ENCODE data around the gene C12orf42.

The C12orf42 gene

GRCh38 chr12:103495469-103496456 is at the start of gene C12orf42:
C12orf42 (minus strand) TSS chr12:103495968; CDS start chr12:103478426, 17,542 bp downstream.
- DNase-seq (ENCODE audit: low read depth in 1 of 2, low spot score in 1 of 2), result peak; percentile 12 to 45

- DNase-seq (ENCODE audit: low read depth in 1 of 2, low spot score in 1 of 2), result no peak
Observed at GRCh38 chr12:103542078-103542477, 46.3 kb upstream of the C12orf42 start.

- no peak for DNase-seq (ENCODE audit: low read depth in 1 of 2, low spot score in 1 of 2)
Observed at GRCh38 chr12:103540319-103540718, 44.6 kb upstream of the C12orf42 start.

GRCh38 chr12:103538397-103538796 is 42.6 kb upstream of the C12orf42 start:
- no peak for DNase-seq (ENCODE audit: low read depth in 1 of 2, low spot score in 1 of 2)

GRCh38 chr12:103530307-103531066 is 34.7 kb upstream of the C12orf42 start:
- DNase-seq (ENCODE audit: low read depth in 1 of 2, low spot score in 1 of 2), result no peak

GRCh38 chr12:103529306-103529705 is 33.5 kb upstream of the C12orf42 start:
- DNase-seq (ENCODE audit: low read depth in 1 of 2, low spot score in 1 of 2), result no peak

GRCh38 chr12:103524238-103524875 is 28.6 kb upstream of the C12orf42 start:
- no peak for DNase-seq (ENCODE audit: low read depth in 1 of 2, low spot score in 1 of 2)

- no peak for DNase-seq (ENCODE audit: low read depth in 1 of 2, low spot score in 1 of 2)
Observed at GRCh38 chr12:103523771-103524170, 28.0 kb upstream of the C12orf42 start.

GRCh38 chr12:103520686-103521215 is 25.0 kb upstream of the C12orf42 start:
- no peak for DNase-seq (ENCODE audit: low read depth in 1 of 2, low spot score in 1 of 2)

GRCh38 chr12:103519632-103520031 is 23.9 kb upstream of the C12orf42 start:
- DNase-seq (ENCODE audit: low read depth in 1 of 2, low spot score in 1 of 2), result no peak

GRCh38 chr12:103518899-103519298 is 23.1 kb upstream of the C12orf42 start:
- no peak for DNase-seq (ENCODE audit: low read depth in 1 of 2, low spot score in 1 of 2)

- no peak for DNase-seq (ENCODE audit: low read depth in 1 of 2, low spot score in 1 of 2)
Observed at GRCh38 chr12:103517161-103517560, 21.4 kb upstream of the C12orf42 start.

GRCh38 chr12:103515341-103515740 is 19.6 kb upstream of the C12orf42 start:
- DNase-seq (ENCODE audit: low read depth in 1 of 2, low spot score in 1 of 2), result no peak

GRCh38 chr12:103513875-103514274 is 18.1 kb upstream of the C12orf42 start:
- DNase-seq (ENCODE audit: low read depth in 1 of 2, low spot score in 1 of 2), result no peak

- no peak for DNase-seq (ENCODE audit: low read depth in 1 of 2, low spot score in 1 of 2)
Observed at GRCh38 chr12:103505371-103506236, 9.8 kb upstream of the C12orf42 start.

- DNase-seq (ENCODE audit: low read depth in 1 of 2, low spot score in 1 of 2), result no peak
Observed at GRCh38 chr12:103504606-103505005, 8.8 kb upstream of the C12orf42 start.

- peak; percentile 24 to 39 for DNase-seq (ENCODE audit: low read depth in 1 of 2, low spot score in 1 of 2)
Observed at GRCh38 chr12:103503546-103504480, 8.0 kb upstream of the C12orf42 start.

- DNase-seq (ENCODE audit: low read depth in 1 of 2, low spot score in 1 of 2), result no peak
Observed at GRCh38 chr12:103501447-103501846, 5.7 kb upstream of the C12orf42 start.

GRCh38 chr12:103499571-103499970 is 3.8 kb upstream of the C12orf42 start:
- DNase-seq (ENCODE audit: low read depth in 1 of 2, low spot score in 1 of 2), result no peak
